Uterus (tissue), 4 donors: ENCODE measurements around the gene CFAP73. TPM values are rescaled to one million over a fixed set of nuclear protein-coding genes. Genes with fewer than 3 reads are reported as not detected.
A peak's percentile ranks its signal among the peaks of the same experiment; 100 is the strongest.

ENCODE experiments used
- DNase-seq, 2 donors: peaks; one replicate each; pipeline ENCODE4 v3.0.0-alpha.2; 2019 to 2020
- H3K27ac ChIP-seq, 2 donors: fragments of 200-600 bp; sonication (generic); 1 replicate in 1 of 2; 2 replicates in 1 of 2; pipeline ENCODE4 v1.5.1; 2016 to 2018
- H3K27me3 ChIP-seq, 2 donors: fragments of 200-600 bp; sonication (generic); one replicate each; pipeline ENCODE4 v1.5.1; 2018 to 2019; ENCODE audit warnings: control low read depth in 1 of 2
- H3K36me3 ChIP-seq, 2 donors: fragments of 200-600 bp; sonication (generic); one replicate each; pipeline ENCODE4 v1.5.1; 2019; ENCODE audit warnings: control low read depth in 1 of 2
- H3K4me1 ChIP-seq, 2 donors: fragments of 200-600 bp; sonication (generic); one replicate each; pipeline ENCODE4 v1.5.1; 2018 to 2019; ENCODE audit warnings: control low read depth in 1 of 2
- H3K4me3 ChIP-seq, 2 donors: fragments of 200-600 bp; sonication (generic); 1 replicate in 1 of 2; 2 replicates in 1 of 2; pipeline ENCODE4 v1.5.1; 2018 to 2019; ENCODE audit warnings: mild to moderate bottlenecking in 1 of 2
- H3K9me3 ChIP-seq, 2 donors: fragments of 200-600 bp; sonication (generic); one replicate each; pipeline ENCODE4 v1.5.1; 2019; ENCODE audit warnings: control low read depth in 1 of 2
- POLR2A ChIP-seq, 2 donors: fragments of 450-650 bp; IDR thresholded peaks; one replicate each; pipeline ENCODE4 v1.6.1; 2016; ENCODE audit warnings: antibody characterized with exemption in 2 of 2, mild to moderate bottlenecking in 1 of 2, moderate library complexity in 1 of 2
- intact Hi-C: fragments of 100-400 bp; cut with DNase I; formaldehyde crosslinking; loops from one replicate; pipeline ENCODE4 v1.15.1; 2023; ENCODE audit warnings: low total_unique reads
- total RNA-seq, 4 donors: library from RNA; depleted of rRNA in 3 of 4; stranded (reverse); fragments of >200 nt in 3 of 4; gene quantifications; one replicate each; pipeline versions ENCODE4 v1.1.0 to v1.2.4, GENCODE V29; 2014 to 2023
- TF ChIP-seq, protein P1 (sequence below), 4 experiments: fragments of 200-600 bp in 2 of 4; fragments of 450-650 bp in 2 of 4; sonication (generic) in 2 of 4; IDR thresholded peaks; one replicate each; pipeline ENCODE4 v1.5.1; 2016 to 2019; ENCODE audit warnings: antibody characterized with exemption in 4 of 4, mild to moderate bottlenecking in 2 of 4, moderate library complexity in 1 of 4
- donor health status: DM: yes; HTN: yes; CAD: no.

The CFAP73 gene
- total RNA-seq, 4 donors from 2014 or later: 0.67 to 2.6 TPM; not detected in 2

DNA sequence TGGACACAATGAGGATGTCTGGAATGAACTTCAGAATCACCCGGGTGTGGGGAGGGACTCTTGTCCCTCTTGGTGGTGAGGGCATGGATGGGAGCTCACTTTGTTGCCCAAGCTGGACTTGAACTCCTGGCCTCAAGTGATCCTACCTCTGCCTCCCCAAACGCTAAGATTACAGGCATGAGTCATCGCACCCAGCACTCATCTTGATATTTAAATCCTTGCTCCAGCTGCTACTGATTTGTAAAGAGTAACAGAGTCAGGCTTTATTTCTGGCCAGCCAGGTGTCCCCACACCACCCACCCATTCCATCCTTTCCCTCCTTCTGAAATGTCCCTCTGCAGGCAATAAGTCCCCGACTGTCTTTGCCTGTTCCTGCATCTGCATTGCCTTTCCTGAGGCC lies 30.8 kb downstream of the CFAP73 start:
- no peak overlapping the region for H3K27ac ChIP-seq
- peaks cover 4 to 10% of the 10 kb centered on the region in 2 donors for H3K4me1 ChIP-seq

DNA sequence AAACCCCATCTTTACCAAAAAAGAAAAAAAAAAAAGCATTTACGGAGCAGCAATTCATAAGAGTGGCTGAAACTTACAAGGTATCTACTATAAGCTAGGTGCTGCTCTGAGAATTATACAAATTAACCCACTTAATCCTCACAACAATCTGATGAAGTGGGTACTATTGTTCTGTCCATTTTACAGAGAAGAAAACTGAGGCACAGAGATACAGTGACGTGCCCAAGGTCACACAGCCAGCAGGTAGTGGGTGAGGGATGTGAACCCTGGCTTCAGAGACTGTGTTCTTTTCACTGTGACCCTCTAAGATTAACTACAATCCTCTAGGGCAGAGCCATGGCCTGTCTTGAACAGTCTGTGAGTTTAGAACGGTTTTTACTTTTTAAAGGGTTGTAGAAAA lies 32.5 kb downstream of the CFAP73 start:
- Histone ChIP-seq H3K9me3 (no peaks in the 10 kb centered on the region), H3K4me3 (no peak overlapping the region), H3K4me1 (peaks cover 10 to 11% of the 10 kb centered on the region in 2 donors), H3K27me3 (no peaks in the 10 kb centered on the region), H3K27ac (no peak overlapping the region), H3K36me3 (no peaks in the 10 kb centered on the region)
- no peak for TF ChIP-seq POLR2A (IDR thresholded peaks at IDR 0.05)
- TF ChIP-seq, protein P1, sequence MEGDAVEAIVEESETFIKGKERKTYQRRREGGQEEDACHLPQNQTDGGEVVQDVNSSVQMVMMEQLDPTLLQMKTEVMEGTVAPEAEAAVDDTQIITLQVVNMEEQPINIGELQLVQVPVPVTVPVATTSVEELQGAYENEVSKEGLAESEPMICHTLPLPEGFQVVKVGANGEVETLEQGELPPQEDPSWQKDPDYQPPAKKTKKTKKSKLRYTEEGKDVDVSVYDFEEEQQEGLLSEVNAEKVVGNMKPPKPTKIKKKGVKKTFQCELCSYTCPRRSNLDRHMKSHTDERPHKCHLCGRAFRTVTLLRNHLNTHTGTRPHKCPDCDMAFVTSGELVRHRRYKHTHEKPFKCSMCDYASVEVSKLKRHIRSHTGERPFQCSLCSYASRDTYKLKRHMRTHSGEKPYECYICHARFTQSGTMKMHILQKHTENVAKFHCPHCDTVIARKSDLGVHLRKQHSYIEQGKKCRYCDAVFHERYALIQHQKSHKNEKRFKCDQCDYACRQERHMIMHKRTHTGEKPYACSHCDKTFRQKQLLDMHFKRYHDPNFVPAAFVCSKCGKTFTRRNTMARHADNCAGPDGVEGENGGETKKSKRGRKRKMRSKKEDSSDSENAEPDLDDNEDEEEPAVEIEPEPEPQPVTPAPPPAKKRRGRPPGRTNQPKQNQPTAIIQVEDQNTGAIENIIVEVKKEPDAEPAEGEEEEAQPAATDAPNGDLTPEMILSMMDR (IDR thresholded peaks at IDR 0.05): no peak
- intact Hi-C loops: no loop called here
- DNase-seq: no peak

More for the DNA sequence above, 30.8 kb downstream of the CFAP73 start:
- no peak for DNase-seq
- Histone ChIP-seq H3K27me3 (no peaks in the 10 kb centered on the region), H3K36me3 (no peaks in the 10 kb centered on the region), H3K9me3 (no peaks in the 10 kb centered on the region), H3K4me3 (no peak overlapping the region)
- TF ChIP-seq, protein P1 (IDR thresholded peaks at IDR 0.05): no peak
- TF ChIP-seq POLR2A (IDR thresholded peaks at IDR 0.05): no peak
- intact Hi-C loops: no loop called here

DNA sequence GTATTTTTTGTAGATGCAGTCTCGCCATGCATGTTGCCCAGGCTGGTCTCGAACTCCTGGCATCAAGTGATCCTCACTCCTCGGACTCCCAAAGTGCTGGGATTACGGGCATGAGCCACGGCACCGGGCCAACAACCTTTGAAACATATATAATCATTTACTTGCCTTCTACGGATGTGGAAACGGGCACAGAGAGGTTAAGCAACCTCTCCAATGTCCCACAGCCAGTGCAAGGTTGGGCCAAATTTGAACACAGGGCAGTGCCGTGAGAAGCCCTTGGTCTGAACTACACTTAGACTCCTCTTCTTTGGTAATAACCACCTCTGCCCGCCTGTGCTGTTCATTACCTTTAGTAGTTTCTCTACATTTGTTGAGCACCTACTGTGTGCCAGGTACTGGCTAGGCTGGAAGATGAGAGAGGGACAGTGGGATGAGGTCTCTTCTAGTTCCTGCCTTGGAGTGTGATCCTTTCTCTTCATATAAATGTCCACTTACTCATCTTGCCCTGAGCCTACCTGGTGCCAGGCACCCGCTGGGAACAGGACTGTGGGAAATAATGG lies 33.6 kb downstream of the CFAP73 start:
- no peaks in the 10 kb centered on the region for H3K9me3 ChIP-seq
- H3K36me3 ChIP-seq: no peaks in the 10 kb centered on the region
- intact Hi-C loops: no loop called here
- TF ChIP-seq POLR2A (IDR thresholded peaks at IDR 0.05): no peak
- TF ChIP-seq, protein P1 (IDR thresholded peaks at IDR 0.05): no peak
- no peak overlapping the region for H3K4me3 ChIP-seq
- no peak overlapping the region for H3K27ac ChIP-seq
- H3K27me3 ChIP-seq: no peaks in the 10 kb centered on the region
- H3K4me1 ChIP-seq: peaks cover 10 to 11% of the 10 kb centered on the region in 2 donors
- DNase-seq: no peak

DNA sequence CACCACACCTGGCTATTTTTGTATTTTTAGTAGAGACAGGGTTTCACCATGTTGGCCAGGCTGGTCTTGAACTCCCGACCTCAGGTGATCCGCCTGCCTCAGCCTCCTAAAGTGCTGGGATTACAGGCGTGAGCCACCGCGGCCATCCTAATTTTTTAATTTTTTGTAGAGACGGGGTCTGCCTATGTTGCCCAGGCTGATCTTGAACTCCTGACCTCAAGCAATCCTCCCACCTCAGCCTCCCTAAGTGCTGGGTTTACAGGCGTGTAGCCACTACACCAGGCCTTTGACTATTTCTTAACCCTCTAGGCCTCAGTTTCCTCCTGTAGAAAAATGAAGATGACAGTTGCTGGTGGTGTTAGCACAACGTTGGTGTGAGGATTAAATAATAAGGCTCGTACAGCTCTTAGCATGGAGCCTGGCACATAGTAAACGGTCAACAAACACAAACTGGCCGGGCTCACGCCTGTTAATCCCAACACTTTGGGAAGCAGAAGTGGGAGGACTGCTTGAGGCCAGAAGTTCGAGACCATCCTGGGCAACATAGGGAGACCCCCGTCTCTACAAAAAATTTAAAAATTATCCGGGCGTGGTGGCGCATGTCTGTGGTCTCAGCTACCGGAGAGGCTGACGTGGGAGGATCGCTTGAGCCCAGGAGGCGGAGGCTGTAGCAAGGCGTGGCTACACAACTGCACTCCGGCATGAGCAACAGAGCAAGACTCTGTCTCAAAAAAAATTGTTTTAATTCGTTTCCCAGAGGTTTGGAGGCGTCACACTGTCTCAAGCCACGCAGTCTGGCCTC lies 34.8 kb downstream of the CFAP73 start:
- Histone ChIP-seq H3K27ac (peak overlapping the region; percentile 87 to 92), H3K9me3 (no peaks in the 10 kb centered on the region), H3K4me1 (peaks cover 10 to 11% of the 10 kb centered on the region in 2 donors), H3K4me3 (peak overlapping the region; percentile 67 to 84), H3K36me3 (no peaks in the 10 kb centered on the region), H3K27me3 (no peaks in the 10 kb centered on the region)
- no peak for DNase-seq
- TF ChIP-seq POLR2A (IDR thresholded peaks at IDR 0.05): no peak
- TF ChIP-seq, protein P1 (IDR thresholded peaks at IDR 0.05): no peak
- intact Hi-C loops: no loop called here

DNA sequence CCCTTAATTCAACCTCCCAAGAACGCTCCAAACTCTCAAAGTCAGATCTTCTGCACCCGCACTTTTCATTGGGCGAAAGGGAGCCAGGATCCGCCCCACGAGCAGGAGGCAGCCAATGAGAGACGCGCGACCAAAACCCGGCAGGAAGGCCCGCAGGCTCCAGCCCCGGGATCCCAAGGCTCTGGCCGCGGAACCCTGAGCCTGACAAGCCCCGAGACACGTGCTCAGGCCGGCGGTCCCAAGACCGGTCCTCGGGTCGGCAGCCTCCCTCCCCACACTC lies 35.3 kb downstream of the CFAP73 start:
- H3K9me3 ChIP-seq: no peaks in the 10 kb centered on the region
- intact Hi-C loops: no loop called here
- H3K36me3 ChIP-seq: no peaks in the 10 kb centered on the region
- peak overlapping the region; percentile 67 to 84 for H3K4me3 ChIP-seq
- H3K27ac ChIP-seq: peak overlapping the region; percentile 87 to 92
- no peak for TF ChIP-seq POLR2A (IDR thresholded peaks at IDR 0.05)
- TF ChIP-seq, protein P1 (IDR thresholded peaks at IDR 0.05): no peak
- DNase-seq: peak; percentile 87 to 89
- H3K4me1 ChIP-seq: peaks cover 10 to 11% of the 10 kb centered on the region in 2 donors
- H3K27me3 ChIP-seq: no peaks in the 10 kb centered on the region
